Left ventricle myocardium inferior (tissue), 1 donor: ENCODE results near the gene MINK1. TPM values are rescaled to one million over a fixed set of nuclear protein-coding genes. Genes with fewer than 3 reads are reported as not detected.
A peak's percentile ranks its signal among the peaks of the same experiment; 100 is the strongest.

Source experiments
- DNase-seq: peaks from one replicate; pipeline ENCODE4 v3.0.0-alpha.2; 2020
- H3K27ac ChIP-seq: fragments of 200-600 bp; replicated peaks from 2 replicates; pipeline ENCODE4 v1.8.0; 2021
- H3K27me3 ChIP-seq: fragments of 200-600 bp; 2 replicates; pipeline ENCODE4 v1.8.0; 2021; ENCODE audit warnings: low read depth
- H3K36me3 ChIP-seq: fragments of 200-600 bp; 2 replicates; pipeline ENCODE4 v1.8.0; 2021
- H3K4me1 ChIP-seq: fragments of 200-600 bp; 2 replicates; pipeline ENCODE4 v1.8.0; 2021
- H3K4me3 ChIP-seq: fragments of 200-600 bp; 2 replicates; pipeline ENCODE4 v1.8.0; 2021; ENCODE audit warnings: mild to moderate bottlenecking, moderate library complexity
- H3K9me3 ChIP-seq: fragments of 200-600 bp; replicated peaks from 2 replicates; pipeline ENCODE4 v1.8.0; 2021
- CTCF ChIP-seq: fragments of 200-600 bp; IDR thresholded peaks from 2 replicates; pipeline ENCODE4 v1.8.0; 2021; ENCODE audit warnings: antibody characterized with exemption, mild to moderate bottlenecking, borderline replicate concordance
- intact Hi-C: fragments of 100-400 bp; cut with micrococcal nuclease; formaldehyde crosslinking; loops from one replicate; pipeline ENCODE4 v1.11.0; 2022
- total RNA-seq: library from RNA; stranded (reverse); fragmentation: NEBNext Ultra II Directional; extraction: Animal tissue kit (Norgen Biotek cat#: 25700); gene quantifications from one replicate; pipeline ENCODE4 v1.2.1, GENCODE V29; 2021
- donor health status: DM: no; HTN: yes; CAD: no; lungs with severe emphysema.

MINK1 gene
- total RNA-seq, 1 donor from 2014 or later, result 50.9 TPM

DNA sequence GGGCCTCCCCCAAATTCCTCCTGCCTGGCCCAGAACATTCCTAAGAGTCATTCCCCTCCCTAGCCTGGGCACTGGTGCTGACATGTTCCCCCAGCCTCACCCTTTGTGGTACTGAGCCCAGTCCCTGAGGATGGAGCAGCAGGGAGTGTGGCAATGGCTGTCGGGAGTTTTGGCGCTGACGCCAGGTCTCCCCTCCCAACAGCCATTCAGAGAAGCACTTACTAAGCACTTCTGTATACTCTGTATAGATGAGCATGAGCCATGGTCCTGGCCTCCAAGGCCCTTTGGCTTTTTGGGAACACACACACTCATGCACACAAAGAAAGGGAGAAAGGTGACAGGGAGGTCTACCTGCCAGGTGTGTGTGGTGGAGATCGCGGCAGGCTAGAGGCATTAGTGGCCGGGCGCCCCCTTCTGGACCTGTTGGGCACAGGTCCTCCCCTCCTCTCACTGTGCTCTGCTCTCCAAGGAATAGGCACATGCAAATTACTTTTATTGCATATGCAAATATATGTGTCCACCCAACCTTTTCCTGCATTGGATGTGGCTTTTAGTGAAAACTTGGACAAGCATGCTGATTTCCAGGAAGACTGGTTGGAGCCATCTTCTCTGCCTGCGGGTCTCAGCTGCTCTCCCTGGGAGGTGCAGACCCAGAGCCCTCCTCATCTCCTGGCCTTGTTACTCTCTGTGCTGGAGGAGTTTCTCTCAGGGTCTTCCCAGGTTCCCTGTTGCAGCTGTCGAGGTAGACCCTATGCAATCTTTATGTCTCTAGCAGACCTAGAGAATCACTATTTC, 48.8 kb downstream of the MINK1 start:
- Histone ChIP-seq H3K4me3 (no peak overlapping the region), H3K36me3 (peaks cover 57% of the 10 kb centered on the region), H3K4me1 (peaks cover 7% of the 10 kb centered on the region), H3K27ac (no peak overlapping the region), H3K27me3 (no peaks in the 10 kb centered on the region), H3K9me3 (no peaks in the 10 kb centered on the region)
- peak; percentile 88 for TF ChIP-seq CTCF
- intact Hi-C loops, result loop anchor here (10.0 kb wide), 1 partner anchor 47 kb away; the partner anchor contains the start of gene MINK1
- peak; percentile 58 for DNase-seq

GRCh38 chr17:4884489-4884888, 51.3 kb downstream of the MINK1 start:
- intact Hi-C loops, result loop anchor here (10.0 kb wide), 1 partner anchor 50 kb away; the partner anchor contains the start of gene MINK1
- H3K27me3 ChIP-seq, result no peaks in the 10 kb centered on the region
- H3K4me1 ChIP-seq, result peaks cover 7% of the 10 kb centered on the region
- no peak for TF ChIP-seq CTCF
- H3K9me3 ChIP-seq, result no peaks in the 10 kb centered on the region
- H3K4me3 ChIP-seq, result no peak overlapping the region
- DNase-seq, result no peak
- H3K36me3 ChIP-seq, result peaks cover 62% of the 10 kb centered on the region
- no peak overlapping the region for H3K27ac ChIP-seq

DNA sequence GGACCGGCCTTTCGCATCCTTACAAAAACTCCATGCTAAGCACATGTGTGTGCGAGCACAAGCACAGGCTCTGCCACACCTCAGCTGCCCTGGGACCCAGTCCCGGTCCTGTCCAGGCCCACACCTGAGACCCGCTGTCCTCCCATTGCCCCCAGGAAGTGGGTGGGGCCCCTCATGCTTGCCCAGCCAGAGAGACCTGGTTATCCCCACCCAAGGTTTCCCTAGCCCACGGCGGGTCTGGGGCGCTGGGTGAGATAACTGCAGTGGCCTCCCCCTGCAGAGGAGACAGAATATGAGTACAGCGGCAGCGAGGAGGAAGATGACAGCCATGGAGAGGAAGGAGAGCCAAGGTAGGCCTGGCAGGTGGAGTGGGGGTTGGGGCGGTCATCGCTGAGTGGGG, 53.7 kb downstream of the MINK1 start:
- intact Hi-C loops, result loop anchor here (5.0 to 10.0 kb wide), 2 partner anchors 52 to 100 kb away; partner anchors contain the start of genes GLTPD2, MINK1 and VMO1
- H3K9me3 ChIP-seq, result no peaks in the 10 kb centered on the region
- H3K36me3 ChIP-seq, result peaks cover 71% of the 10 kb centered on the region
- H3K4me1 ChIP-seq, result peaks cover 3% of the 10 kb centered on the region
- no peak overlapping the region for H3K4me3 ChIP-seq
- no peak for DNase-seq
- H3K27me3 ChIP-seq, result no peaks in the 10 kb centered on the region
- TF ChIP-seq CTCF, result no peak
- no peak overlapping the region for H3K27ac ChIP-seq

GRCh38 chr17:4887581-4887980, 54.4 kb downstream of the MINK1 start:
- intact Hi-C loops, result loop anchor here (5.0 to 10.0 kb wide), 2 partner anchors 53 to 100 kb away; partner anchors contain the start of genes GLTPD2, MINK1 and VMO1
- peaks cover 79% of the 10 kb centered on the region for H3K36me3 ChIP-seq
- no peaks in the 10 kb centered on the region for H3K27me3 ChIP-seq
- no peak for DNase-seq
- TF ChIP-seq CTCF, result no peak
- H3K4me1 ChIP-seq, result no peaks in the 10 kb centered on the region
- no peak overlapping the region for H3K27ac ChIP-seq
- no peaks in the 10 kb centered on the region for H3K9me3 ChIP-seq
- H3K4me3 ChIP-seq, result no peak overlapping the region

- no peak for TF ChIP-seq CTCF
- H3K27me3 ChIP-seq, result no peaks in the 10 kb centered on the region
- no peak for DNase-seq
- peaks cover 93% of the 10 kb centered on the region for H3K36me3 ChIP-seq
- no peak overlapping the region for H3K27ac ChIP-seq
- intact Hi-C loops, result no loop called here
- no peaks in the 10 kb centered on the region for H3K9me3 ChIP-seq
- no peak overlapping the region for H3K4me3 ChIP-seq
- no peaks in the 10 kb centered on the region for H3K4me1 ChIP-seq
These were observed 58.6 kb downstream of the MINK1 start for GRCh38 chr17:4891411-4892410.
